Subcutaneous adipose tissue (tissue), 4 donors: ENCODE measurements around the gene FOXS1. TPM values are rescaled to one million over a fixed set of nuclear protein-coding genes. Genes with fewer than 3 reads are reported as not detected.

Source experiments
- CTCF ChIP-seq: fragments of 450-650 bp; IDR thresholded peaks from one replicate; pipeline ENCODE4 v1.5.1; 2016; ENCODE audit warnings: low read depth, mild to moderate bottlenecking, control low read depth, antibody characterized with exemption, moderate library complexity
- total RNA-seq, 4 donors: library from RNA; depleted of rRNA; stranded (reverse); fragments of >200 nt; gene quantifications; one replicate each; pipeline ENCODE4 v1.1.0, GENCODE V29; 2016

Gene FOXS1
- total RNA-seq, 4 donors from 2014 or later: not detected

DNA sequence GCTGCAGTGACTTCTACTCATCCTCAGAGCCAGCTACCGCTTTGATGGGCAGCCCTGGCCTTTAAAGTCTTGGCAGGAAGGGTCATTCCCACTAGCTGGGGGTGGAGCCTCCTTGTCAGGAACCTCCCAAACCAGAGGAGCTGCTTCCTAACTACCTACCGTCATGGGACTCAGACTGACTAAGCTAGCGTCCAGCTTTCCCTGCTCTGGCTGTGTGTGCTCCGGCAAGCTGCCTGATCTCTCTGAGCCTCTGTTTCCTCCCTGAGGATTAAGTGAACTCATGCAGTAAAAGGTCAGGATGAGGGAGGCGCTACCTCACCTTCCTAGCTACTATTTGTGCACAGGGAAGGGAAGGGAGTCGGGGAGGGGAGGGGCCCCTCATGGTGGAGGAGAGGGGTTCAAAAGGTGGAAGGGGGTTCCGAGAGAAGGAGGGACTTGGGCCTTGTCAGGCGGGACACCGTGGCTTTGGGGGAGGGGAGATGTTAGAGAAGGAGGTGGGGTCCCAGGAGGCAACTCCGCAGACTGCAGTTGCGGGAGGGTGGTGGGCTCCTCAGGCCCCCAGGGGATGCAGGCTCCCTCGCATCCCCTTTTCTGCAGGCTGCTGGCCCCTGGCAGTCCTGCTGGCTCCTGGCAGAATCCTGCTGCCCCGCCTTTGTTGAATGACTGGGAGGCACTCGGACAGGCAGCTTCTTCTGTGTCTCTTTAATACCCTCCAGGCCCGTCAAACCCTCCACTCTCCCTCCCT, 15.2 kb upstream of the FOXS1 start:
- no peak for TF ChIP-seq CTCF

DNA sequence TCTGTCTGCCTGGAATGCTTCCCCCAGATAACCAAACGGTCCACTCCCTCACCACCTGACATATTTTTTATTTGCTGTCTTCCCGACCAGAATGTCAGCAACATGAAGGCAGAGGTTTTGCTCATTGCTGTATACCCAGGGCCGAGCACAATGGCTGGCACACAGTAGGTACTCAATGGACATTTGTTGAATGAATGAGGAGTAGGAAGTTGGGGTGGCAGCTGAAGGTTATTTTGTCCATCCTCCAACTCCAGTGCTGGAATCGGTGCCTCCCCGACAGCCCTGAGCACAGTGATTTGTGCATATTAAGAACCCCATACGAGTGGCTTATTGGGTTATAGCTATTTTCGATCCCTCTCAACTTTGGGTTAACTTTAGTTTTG, 14.6 kb upstream of the FOXS1 start:
- no peak for TF ChIP-seq CTCF

DNA sequence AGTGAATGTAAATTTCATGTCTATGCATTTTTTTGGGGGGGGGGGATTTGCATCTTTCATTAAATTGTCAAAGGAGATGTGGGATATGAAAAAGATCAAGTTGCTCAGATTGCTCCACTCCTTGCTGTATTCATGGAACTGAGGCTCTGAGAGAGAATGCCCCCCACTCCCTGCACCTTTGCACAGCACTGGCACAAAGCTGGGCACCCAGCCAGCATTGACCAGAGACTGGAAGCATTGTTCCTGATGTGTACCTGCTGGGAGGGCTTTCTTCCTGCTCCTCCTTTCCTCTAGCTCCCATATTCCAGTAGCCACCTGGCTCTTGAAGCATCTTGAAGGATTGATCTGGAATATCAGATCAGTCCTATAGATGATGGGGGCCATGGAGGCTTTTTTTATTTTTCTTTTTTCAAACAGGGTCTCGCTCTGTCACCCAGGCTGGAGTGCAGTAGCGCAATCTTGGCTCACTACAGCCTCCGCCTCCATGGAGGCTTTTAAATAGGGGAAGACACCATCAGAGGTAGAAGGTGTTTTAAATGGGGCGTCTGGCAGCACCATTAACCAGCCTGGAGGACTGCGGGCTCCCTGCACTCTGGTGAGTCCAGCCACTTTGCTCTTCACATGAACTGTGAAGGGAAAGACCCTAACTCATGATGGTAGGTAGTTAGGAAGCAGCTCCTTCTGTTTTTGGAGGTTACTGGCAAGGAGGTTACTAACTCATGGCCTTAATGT, 14.0 kb upstream of the FOXS1 start:
- TF ChIP-seq CTCF: no peak

DNA sequence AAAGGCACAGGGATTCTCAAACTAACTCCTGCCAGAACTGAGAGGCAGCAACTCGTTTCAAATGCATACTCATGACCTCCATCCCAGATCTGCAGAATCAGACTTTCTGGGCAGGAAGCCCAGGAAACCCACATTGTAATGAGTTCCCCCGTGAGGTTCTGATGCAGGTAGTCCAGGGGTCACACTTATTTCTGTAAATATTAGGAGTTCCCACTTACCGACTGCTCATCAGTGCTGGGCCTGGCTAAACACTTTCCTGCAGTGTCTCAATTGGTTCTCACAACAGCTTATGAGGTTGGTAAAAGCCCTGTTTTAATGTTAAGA, 13.3 kb upstream of the FOXS1 start:
- no peak for TF ChIP-seq CTCF

GRCh38 chr20:31857861-31858759, 12.7 kb upstream of the FOXS1 start:
- no peak for TF ChIP-seq CTCF

GRCh38 chr20:31856516-31856915, 11.1 kb upstream of the FOXS1 start:
- TF ChIP-seq CTCF: no peak

DNA sequence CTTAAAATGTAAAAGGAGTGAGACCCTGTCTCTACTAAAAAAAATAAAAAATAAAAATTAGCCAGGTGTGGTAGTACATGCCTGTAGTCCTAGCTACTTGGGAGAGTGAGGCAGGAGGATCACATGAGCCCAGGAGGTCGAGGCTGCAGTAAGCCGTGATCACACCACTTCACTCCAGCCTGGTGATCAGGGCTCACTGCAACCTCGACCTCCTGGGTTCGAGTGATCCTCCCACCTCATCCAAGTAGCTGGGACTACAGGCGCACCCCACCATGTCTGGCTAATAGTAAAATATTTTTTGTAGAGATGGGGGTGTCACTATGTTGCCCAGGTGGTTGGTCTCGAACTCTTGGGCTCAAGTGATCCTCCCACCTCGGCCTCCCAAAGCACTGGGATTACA, 8.1 kb upstream of the FOXS1 start:
- no peak for TF ChIP-seq CTCF
